Panc1 (cell line): ENCODE measurements around the gene BRF1.

ENCODE experiments used
- CTCF ChIP-seq: fragments of 450-650 bp; IDR thresholded peaks from 2 replicates; pipeline ENCODE4 v1.5.1; 2017; ENCODE audit warnings: mild to moderate bottlenecking
- POLR2AphosphoS5 ChIP-seq: IDR thresholded peaks from 2 replicates; pipeline ENCODE4 v1.6.1; 2012; ENCODE audit warnings: mild to moderate bottlenecking, low read depth, low read length, moderate library complexity
- TCF7L2 ChIP-seq: IDR thresholded peaks from 2 replicates; pipeline ENCODE4 v1.6.1; 2011; ENCODE audit warnings: mild to moderate bottlenecking, low read depth, low read length, inconsistent platforms

GRCh38 chr14:105299654-105300541 lies 903 bp downstream of the BRF1 start:
- no peak for TF ChIP-seq CTCF
- TF ChIP-seq POLR2AphosphoS5 = no peak
- TF ChIP-seq TCF7L2 = no peak
